ENCODE results near the gene SPRR1A.
"Not testable (repeated sequence)": the region's sequence is repeated elsewhere in the genome, so short reads cannot be mapped to it uniquely, and the experiment has no call there.

SPRR1A gene

GRCh38 chr1:152996633-152997400 lies 12.9 kb downstream of the SPRR1A start:
- H3K9me3 ChIP-seq (ENCODE audit: control insufficient read depth, low read length): peaks cover 6% of the 10 kb centered on the region
- no peak overlapping the region for H3K4me3 ChIP-seq (ENCODE audit: extremely low read depth, insufficient read depth, low read length, poor library complexity, severe bottlenecking)
- 38 to 44% methylated on average over 3 to 4 of the region's 5 CpGs for WGBS, 2 experiments (ENCODE audit: insufficient coverage in 2 of 2)
- no peaks in the 10 kb centered on the region for H3K36me3 ChIP-seq (ENCODE audit: control insufficient read depth, insufficient read depth, low read length)
- H3K4me1 ChIP-seq (ENCODE audit: control insufficient read depth, insufficient read depth, low read length, poor library complexity, severe bottlenecking): no peaks in the 10 kb centered on the region
- peak overlapping the region; percentile 18 for H3K27ac ChIP-seq (ENCODE audit: low read depth, low read length, severe bottlenecking)

- H3K27ac ChIP-seq (ENCODE audit: low read depth, low read length, severe bottlenecking): no peak overlapping the region
- H3K9me3 ChIP-seq (ENCODE audit: control insufficient read depth, low read length): peaks cover 6% of the 10 kb centered on the region
- 61 to 86% methylated on average over 5 to 7 of the region's 7 CpGs for WGBS, 2 experiments (ENCODE audit: insufficient coverage in 2 of 2)
- no peaks in the 10 kb centered on the region for H3K36me3 ChIP-seq (ENCODE audit: control insufficient read depth, insufficient read depth, low read length)
- H3K4me1 ChIP-seq (ENCODE audit: control insufficient read depth, insufficient read depth, low read length, poor library complexity, severe bottlenecking): no peaks in the 10 kb centered on the region
- no peak overlapping the region for H3K4me3 ChIP-seq (ENCODE audit: extremely low read depth, insufficient read depth, low read length, poor library complexity, severe bottlenecking)
These were observed 14.0 kb downstream of the SPRR1A start for GRCh38 chr1:152997901-152998300.

- H3K36me3 ChIP-seq (ENCODE audit: control insufficient read depth, insufficient read depth, low read length): no peaks in the 10 kb centered on the region
- H3K9me3 ChIP-seq (ENCODE audit: control insufficient read depth, low read length): peaks cover 6% of the 10 kb centered on the region
- no peaks in the 10 kb centered on the region for H3K4me1 ChIP-seq (ENCODE audit: control insufficient read depth, insufficient read depth, low read length, poor library complexity, severe bottlenecking)
- no peak overlapping the region for H3K27ac ChIP-seq (ENCODE audit: low read depth, low read length, severe bottlenecking)
- H3K4me3 ChIP-seq (ENCODE audit: extremely low read depth, insufficient read depth, low read length, poor library complexity, severe bottlenecking): no peak overlapping the region
- 80 to 100% methylated on average over 1 to 4 of the region's 4 CpGs for WGBS, 2 experiments (ENCODE audit: insufficient coverage in 2 of 2)
These were observed 14.6 kb downstream of the SPRR1A start for GRCh38 chr1:152998476-152998875.

GRCh38 chr1:152999818-153000217 lies 15.9 kb downstream of the SPRR1A start:
- H3K36me3 ChIP-seq (ENCODE audit: control insufficient read depth, insufficient read depth, low read length): no peaks in the 10 kb centered on the region
- H3K4me3 ChIP-seq (ENCODE audit: extremely low read depth, insufficient read depth, low read length, poor library complexity, severe bottlenecking): no peak overlapping the region
- 82 to 88% methylated on average over 3 to 5 of the region's 6 CpGs for WGBS, 2 experiments (ENCODE audit: insufficient coverage in 2 of 2)
- no peak overlapping the region for H3K27ac ChIP-seq (ENCODE audit: low read depth, low read length, severe bottlenecking)
- H3K9me3 ChIP-seq (ENCODE audit: control insufficient read depth, low read length): peaks cover 6% of the 10 kb centered on the region
- no peaks in the 10 kb centered on the region for H3K4me1 ChIP-seq (ENCODE audit: control insufficient read depth, insufficient read depth, low read length, poor library complexity, severe bottlenecking)

GRCh38 chr1:153000294-153000693 lies 16.4 kb downstream of the SPRR1A start:
- Histone ChIP-seq H3K9me3 (ENCODE audit: control insufficient read depth, low read length) (peaks cover 2% of the 10 kb centered on the region), H3K27ac (ENCODE audit: low read depth, low read length, severe bottlenecking) (no peak overlapping the region), H3K36me3 (ENCODE audit: control insufficient read depth, insufficient read depth, low read length) (no peaks in the 10 kb centered on the region), H3K4me1 (ENCODE audit: control insufficient read depth, insufficient read depth, low read length, poor library complexity, severe bottlenecking) (no peaks in the 10 kb centered on the region), H3K4me3 (ENCODE audit: extremely low read depth, insufficient read depth, low read length, poor library complexity, severe bottlenecking) (no peak overlapping the region)
- WGBS, 2 experiments (ENCODE audit: insufficient coverage in 2 of 2): no CpG with 5 or more reads among the region's 1 CpG

- Histone ChIP-seq H3K9me3 (ENCODE audit: control insufficient read depth, low read length) (no peaks in the 10 kb centered on the region), H3K27ac (ENCODE audit: low read depth, low read length, severe bottlenecking) (no peak within 1 kb of the TSS), H3K4me3 (ENCODE audit: extremely low read depth, insufficient read depth, low read length, poor library complexity, severe bottlenecking) (no peak within 1 kb of the TSS), H3K36me3 (ENCODE audit: control insufficient read depth, insufficient read depth, low read length) (no peaks in the 10 kb centered on the region), H3K4me1 (ENCODE audit: control insufficient read depth, insufficient read depth, low read length, poor library complexity, severe bottlenecking) (no peaks in the 10 kb centered on the region)
- 83% methylated on average over 1 of the region's 2 CpGs; no CpG with 5 or more reads in 1 of the 2 experiments for WGBS, 2 experiments (ENCODE audit: insufficient coverage in 2 of 2)
These were observed 17.5 kb downstream of the SPRR1A start, which contains the start of gene SPRR3 for GRCh38 chr1:153001382-153001781. Gene SPRR3, plus strand, starts transcription at chr1:153001749. Its CDS starts 1,272 bp downstream, at chr1:153003021.

- not testable (repeated sequence) for H3K27ac ChIP-seq (ENCODE audit: low read depth, low read length, severe bottlenecking); H3K4me3 ChIP-seq (ENCODE audit: extremely low read depth, insufficient read depth, low read length, poor library complexity, severe bottlenecking); H3K36me3 ChIP-seq (ENCODE audit: control insufficient read depth, insufficient read depth, low read length); H3K9me3 ChIP-seq (ENCODE audit: control insufficient read depth, low read length); H3K4me1 ChIP-seq (ENCODE audit: control insufficient read depth, insufficient read depth, low read length, poor library complexity, severe bottlenecking)
- 78% methylated on average over 6 to 8 of the region's 8 CpGs for WGBS, 2 experiments (ENCODE audit: insufficient coverage in 2 of 2)
These were observed 27.4 kb downstream of the SPRR1A start for GRCh38 chr1:153011235-153011758.

- not testable (repeated sequence) for H3K4me3 ChIP-seq (ENCODE audit: extremely low read depth, insufficient read depth, low read length, poor library complexity, severe bottlenecking); H3K4me1 ChIP-seq (ENCODE audit: control insufficient read depth, insufficient read depth, low read length, poor library complexity, severe bottlenecking); H3K36me3 ChIP-seq (ENCODE audit: control insufficient read depth, insufficient read depth, low read length); H3K27ac ChIP-seq (ENCODE audit: low read depth, low read length, severe bottlenecking); H3K9me3 ChIP-seq (ENCODE audit: control insufficient read depth, low read length)
- WGBS, 2 experiments (ENCODE audit: insufficient coverage in 2 of 2): 100% methylated on average over 1 to 2 of the region's 2 CpGs
These were observed 37.9 kb downstream of the SPRR1A start for GRCh38 chr1:153021829-153022228.

- not testable (repeated sequence) for H3K9me3 ChIP-seq (ENCODE audit: control insufficient read depth, low read length); H3K4me1 ChIP-seq (ENCODE audit: control insufficient read depth, insufficient read depth, low read length, poor library complexity, severe bottlenecking); H3K4me3 ChIP-seq (ENCODE audit: extremely low read depth, insufficient read depth, low read length, poor library complexity, severe bottlenecking); H3K36me3 ChIP-seq (ENCODE audit: control insufficient read depth, insufficient read depth, low read length); H3K27ac ChIP-seq (ENCODE audit: low read depth, low read length, severe bottlenecking)
- 85 to 89% methylated on average over 5 to 9 of the region's 9 CpGs for WGBS, 2 experiments (ENCODE audit: insufficient coverage in 2 of 2)
These were observed 38.5 kb downstream of the SPRR1A start for GRCh38 chr1:153022340-153022739.

- Histone ChIP-seq H3K4me1 (ENCODE audit: control insufficient read depth, insufficient read depth, low read length, poor library complexity, severe bottlenecking) (no peaks in the 10 kb centered on the region), H3K27ac (ENCODE audit: low read depth, low read length, severe bottlenecking) (no peak overlapping the region), H3K9me3 (ENCODE audit: control insufficient read depth, low read length) (no peaks in the 10 kb centered on the region), H3K4me3 (ENCODE audit: extremely low read depth, insufficient read depth, low read length, poor library complexity, severe bottlenecking) (no peak overlapping the region), H3K36me3 (ENCODE audit: control insufficient read depth, insufficient read depth, low read length) (no peaks in the 10 kb centered on the region)
- 85 to 86% methylated on average over 7 of the region's 7 CpGs for WGBS, 2 experiments (ENCODE audit: insufficient coverage in 2 of 2)
These were observed 39.2 kb downstream of the SPRR1A start for GRCh38 chr1:153023109-153023508.

- no peak overlapping the region for H3K4me3 ChIP-seq (ENCODE audit: extremely low read depth, insufficient read depth, low read length, poor library complexity, severe bottlenecking)
- no peak overlapping the region for H3K27ac ChIP-seq (ENCODE audit: low read depth, low read length, severe bottlenecking)
- 80% methylated on average over 1 of the region's 1 CpG; no CpG with 5 or more reads in 1 of the 2 experiments for WGBS, 2 experiments (ENCODE audit: insufficient coverage in 2 of 2)
- no peaks in the 10 kb centered on the region for H3K9me3 ChIP-seq (ENCODE audit: control insufficient read depth, low read length)
- H3K36me3 ChIP-seq (ENCODE audit: control insufficient read depth, insufficient read depth, low read length): no peaks in the 10 kb centered on the region
- no peaks in the 10 kb centered on the region for H3K4me1 ChIP-seq (ENCODE audit: control insufficient read depth, insufficient read depth, low read length, poor library complexity, severe bottlenecking)
These were observed 40.5 kb downstream of the SPRR1A start for GRCh38 chr1:153024413-153024812.

Measured in mesodermal cell (in vitro differentiated cells).